Motor neuron (in vitro differentiated cells): ENCODE data around the gene F2RL1. TPM values are rescaled to one million over a fixed set of nuclear protein-coding genes. Genes with fewer than 3 reads are reported as not detected.
"Not testable (repeated sequence)": the region's sequence is repeated elsewhere in the genome, so short reads cannot be mapped to it uniquely, and the experiment has no call there.

Experiments
- ATAC-seq, 8 experiments: fragments of 200-7000 bp; cut with Tn5 transposase; replicated peaks in 6 of 8; 2 replicates each; pipeline ENCODE4 v1.8.0; 2021; ENCODE audit warnings: mild to moderate bottlenecking in 8 of 8, moderate library complexity in 8 of 8
- H3K27ac ChIP-seq, 2 donors: fragments of 250-450 bp; sonication (Bioruptor Pico); 2 replicates each; pipeline ENCODE4 v1.9.0; 2021; ENCODE audit warnings: antibody characterized with exemption in 2 of 2, mild to moderate bottlenecking in 2 of 2, moderate library complexity in 1 of 2
- H3K4me1 ChIP-seq, 2 donors: fragments of 250-450 bp; sonication (Bioruptor Pico); replicated peaks in 1 of 2; 2 replicates each; pipeline ENCODE4 v1.6.1; 2021; ENCODE audit warnings: antibody characterized with exemption in 2 of 2, mild to moderate bottlenecking in 2 of 2, moderate library complexity in 1 of 2
- H3K4me3 ChIP-seq, 5 donors: fragments of 250-450 bp; sonication (Bioruptor Pico); 2 replicates each; pipeline ENCODE4 v1.9.0; 2021; ENCODE audit warnings: antibody characterized with exemption in 5 of 5, mild to moderate bottlenecking in 5 of 5, moderate library complexity in 4 of 5
- whole genome bisulfite sequencing, 10 experiments: fragments of 450-650 bp; shearing (Covaris generic); methylation state at CpG; one replicate each; pipeline ENCODE4 v1.0.0; 2022; 5-methylcytosine and 5-hydroxymethylcytosine counted together
- in situ Hi-C, 9 experiments: fragments of 400-800 bp; cut with MboI; loops; one replicate each; pipeline ENCODE4 v1.15.0; 2021; ENCODE audit warnings: low sequenced_read_pairs in 9 of 9, low pct_unique_long_range_greater_than_20kb in 2 of 9; ENCODE audit not compliant: unreplicated experiment in 9 of 9
- total RNA-seq, 8 experiments: library from RNA; unstranded; fragments of 300-600 nt; gene quantifications; 2 replicates each; pipeline versions ENCODE4 v1.2.3 to v1.2.4, GENCODE V29; 2022

F2RL1 gene
- total RNA-seq, 8 experiments from 2014 or later, result 0.18 to 17.4 (median 3.0) TPM; not detected in 1

- not testable (repeated sequence) for H3K4me3 ChIP-seq, H3K4me1 ChIP-seq, ATAC-seq, H3K27ac ChIP-seq
- in situ Hi-C loops, result loop anchor here in 1 of 9 experiments (25.0 kb wide), 1 partner anchor 156 kb away; no protein-coding TSS in a partner anchor
- WGBS, 10 experiments, result 33 to 95% (median 67%) methylated on average over 1 to 4 of the region's 4 CpGs; no CpG with 5 or more reads in 4 of the 10 experiments
Measured at GRCh38 chr5:76856800-76857199, 38.0 kb downstream of the F2RL1 start.

- no peak for ATAC-seq
- Histone ChIP-seq H3K4me1 (no peaks in the 10 kb centered on the region), H3K27ac (no peak overlapping the region), H3K4me3 (no peak overlapping the region)
- 40 to 100% (median 91%) methylated on average over 1 to 10 of the region's 10 CpGs; no CpG with 5 or more reads in 3 of the 10 experiments for WGBS, 10 experiments
- in situ Hi-C loops, result loop anchor here in 1 of 9 experiments (25.0 kb wide), 1 partner anchor 153 kb away; no protein-coding TSS in a partner anchor
Measured at GRCh38 chr5:76859591-76860247, 40.9 kb downstream of the F2RL1 start.

- Histone ChIP-seq H3K4me1 (no peaks in the 10 kb centered on the region), H3K27ac (no peak overlapping the region), H3K4me3 (no peak overlapping the region)
- in situ Hi-C loops, result loop anchor here in 1 of 9 experiments (25.0 kb wide), 1 partner anchor 151 kb away; no protein-coding TSS in a partner anchor
- no peak for ATAC-seq
- WGBS, 10 experiments, result 11 to 100% (median 67%) methylated on average over 1 to 3 of the region's 5 CpGs
Measured at GRCh38 chr5:76861612-76862011, 42.8 kb downstream of the F2RL1 start.

- no peak for ATAC-seq
- Histone ChIP-seq H3K4me3 (no peak overlapping the region), H3K27ac (no peak overlapping the region), H3K4me1 (peaks cover 0 to 7% of the 10 kb centered on the region in 2 donors)
- in situ Hi-C loops, result loop anchor here in 1 of 9 experiments (25.0 kb wide), 1 partner anchor 149 kb away; no protein-coding TSS in a partner anchor
- WGBS, 10 experiments, result 20 to 100% (median 71%) methylated on average over 1 of the region's 1 CpG; no CpG with 5 or more reads in 5 of the 10 experiments
Measured at GRCh38 chr5:76863001-76863400, 44.2 kb downstream of the F2RL1 start.

- 79 to 100% (median 98%) methylated on average over 1 to 2 of the region's 2 CpGs; no CpG with 5 or more reads in 2 of the 10 experiments for WGBS, 10 experiments
- Histone ChIP-seq H3K4me3 (no peak overlapping the region), H3K27ac (no peak overlapping the region), H3K4me1 (peaks cover 0 to 7% of the 10 kb centered on the region in 2 donors)
- ATAC-seq, result no peak
- in situ Hi-C loops, result loop anchor here in 1 of 9 experiments (25.0 kb wide), 1 partner anchor 146 kb away; no protein-coding TSS in a partner anchor
Measured at GRCh38 chr5:76866503-76866902, 47.7 kb downstream of the F2RL1 start.

GRCh38 chr5:76867038-76867437 lies 48.2 kb downstream of the F2RL1 start:
- 49 to 82% (median 69%) methylated on average over 1 to 4 of the region's 4 CpGs for WGBS, 10 experiments
- peaks cover 0 to 7% of the 10 kb centered on the region in 2 donors for H3K4me1 ChIP-seq
- H3K27ac ChIP-seq, result no peak overlapping the region
- ATAC-seq, result peak in 5 of 8 experiments; percentile 36 to 71 (median 68)
- H3K4me3 ChIP-seq, result no peak overlapping the region
- in situ Hi-C loops, result loop anchor here in 1 of 9 experiments (25.0 kb wide), 1 partner anchor 145 kb away; no protein-coding TSS in a partner anchor

GRCh38 chr5:76867827-76868693 lies 49.2 kb downstream of the F2RL1 start:
- Histone ChIP-seq H3K4me3 (no peak overlapping the region), H3K27ac (no peak overlapping the region), H3K4me1 (peaks cover 0 to 7% of the 10 kb centered on the region in 2 donors)
- peak; percentile 57 to 88 (median 64) for ATAC-seq
- in situ Hi-C loops, result loop anchor here in 1 of 9 experiments (25.0 kb wide), 1 partner anchor 144 kb away; no protein-coding TSS in a partner anchor
- 33 to 94% (median 64%) methylated on average over 1 to 5 of the region's 8 CpGs for WGBS, 10 experiments

- WGBS, 10 experiments, result 40 to 100% (median 82%) methylated on average over 1 to 6 of the region's 6 CpGs; no CpG with 5 or more reads in 3 of the 10 experiments
- Histone ChIP-seq H3K4me1 (peaks cover 0 to 7% of the 10 kb centered on the region in 2 donors), H3K27ac (no peak overlapping the region), H3K4me3 (no peak overlapping the region)
- ATAC-seq, result peak in 2 of 8 experiments; percentile 43 to 45
- in situ Hi-C loops, result loop anchor here in 3 of 9 experiments (10.0 to 25.0 kb wide), 2 partner anchors 142 to 145 kb away; no protein-coding TSS in a partner anchor
Measured at GRCh38 chr5:76870046-76870445, 51.2 kb downstream of the F2RL1 start.

GRCh38 chr5:76874088-76874581 lies 55.3 kb downstream of the F2RL1 start:
- Histone ChIP-seq H3K4me1 (no peaks in the 10 kb centered on the region), H3K4me3 (no peak overlapping the region), H3K27ac (no peak overlapping the region)
- ATAC-seq, result no peak
- in situ Hi-C loops, result loop anchor here in 3 of 9 experiments (10.0 to 25.0 kb wide), 2 partner anchors 138 to 141 kb away; no protein-coding TSS in a partner anchor
- WGBS, 10 experiments, result 29 to 93% (median 77%) methylated on average over 1 to 3 of the region's 3 CpGs

Other genes starting within 250 kb of the F2RL1 start
- 1 to 10 TPM in 4 of 8 experiments, under 1 TPM in 4; 0.22 to 6.8 (median 1.1) TPM for gene F2RL2, start 195.6 kb upstream of the F2RL1 start, total RNA-seq
- 10 to 100 TPM in 7 of 8 experiments, 1 to 10 TPM in 1; 3.2 to 71.8 (median 26.7) TPM for gene F2R, start 102.9 kb upstream of the F2RL1 start, total RNA-seq
- gene S100Z, start 31.0 kb downstream of the F2RL1 start, total RNA-seq, result under 1 TPM in 2 of 8 experiments, not detected in 6; 0.24 to 0.43 TPM
- 1 to 10 TPM in 1 of 8 experiments, under 1 TPM in 6, not detected in 1; 0.25 to 2.4 (median 0.38) TPM for gene CRHBP, start 134.0 kb downstream of the F2RL1 start, total RNA-seq
- gene AGGF1, start 211.4 kb downstream of the F2RL1 start, total RNA-seq, result 10 to 100 TPM; 10.4 to 24.8 (median 16.5) TPM